ENCODE data around the gene PAPPA2. TPM values are rescaled to one million over a fixed set of nuclear protein-coding genes. Genes with fewer than 3 reads are reported as not detected.

Gene PAPPA2
- total RNA-seq, 1 experiment from 2014 or later, result 0.81 TPM

- no peaks in the 10 kb centered on the region for H3K27me3 ChIP-seq (ENCODE audit: insufficient read depth, low read length)
- H3K9me3 ChIP-seq (ENCODE audit: control insufficient read depth, low read depth, low read length), result no peaks in the 10 kb centered on the region
- no CpG with 5 or more reads among the region's 1 CpG for WGBS (ENCODE audit: extremely low coverage, insufficient read length, low lambda C conversion rate)
- no peaks in the 10 kb centered on the region for H3K79me1 ChIP-seq (ENCODE audit: insufficient read depth, low read depth, low read length, poor library complexity, severe bottlenecking)
- H3T11ph ChIP-seq (ENCODE audit: low read length), result no peak overlapping the region
- no peak overlapping the region for H2AFZ ChIP-seq (ENCODE audit: low read length)
- H3K23ac ChIP-seq (ENCODE audit: insufficient read length, low read depth, low read length), result no peak overlapping the region
- Mint-ChIP-seq H3K27me3 (ENCODE audit: low read depth) (no peaks in the 10 kb centered on the region), H3K4me1 (no peaks in the 10 kb centered on the region), H3K36me3 (ENCODE audit: insufficient read depth in 1 of 3, low read depth in 3 of 3) (no peaks in the 10 kb centered on the region; a peak in 1 of 7 replicates), H3K9me3 (no peaks in the 10 kb centered on the region), H3K27ac (no peak overlapping the region), H3K4me3 (no peak overlapping the region)
- no peaks in the 10 kb centered on the region for H4K20me1 ChIP-seq (ENCODE audit: control insufficient read depth, insufficient read depth, insufficient read length)
- H3K4me2 ChIP-seq (ENCODE audit: insufficient read depth, insufficient read length, low read length), result no peak overlapping the region
- no peak overlapping the region for H4K8ac ChIP-seq (replicated peaks; ENCODE audit: insufficient read length, low read depth, low read length)
- H2AK5ac ChIP-seq (ENCODE audit: insufficient read length, low read length), result no peak overlapping the region
- no peak overlapping the region for H3K27ac ChIP-seq (ENCODE audit: insufficient read length, low read depth, low read length)
- no peak overlapping the region for H3K4ac ChIP-seq (ENCODE audit: low read depth, low read length)
- H3K4me1 ChIP-seq (ENCODE audit: insufficient read depth, low read length), result no peaks in the 10 kb centered on the region
- H3K14ac ChIP-seq (ENCODE audit: insufficient read depth, low read length), result no peak overlapping the region
- no peak overlapping the region for H2BK15ac ChIP-seq (ENCODE audit: low read depth, low read length)
- H2BK120ac ChIP-seq (ENCODE audit: low read depth, low read length, poor library complexity, severe bottlenecking), result no peak overlapping the region
- no peak overlapping the region for H4K91ac ChIP-seq (ENCODE audit: insufficient read length, low read depth, low read length)
- H3K56ac ChIP-seq (ENCODE audit: insufficient read length, low read depth, low read length), result no peak overlapping the region
- no peak overlapping the region for H4K5ac ChIP-seq (ENCODE audit: insufficient read length, low read depth, low read length)
- H3K23me2 ChIP-seq (ENCODE audit: insufficient read length, low read depth, low read length, poor library complexity, severe bottlenecking), result no peaks in the 10 kb centered on the region
- H3K18ac ChIP-seq (ENCODE audit: insufficient read length, low read depth, low read length), result no peak overlapping the region
- no peak overlapping the region for H2BK20ac ChIP-seq (ENCODE audit: low read depth, low read length, poor library complexity, severe bottlenecking)
- TF ChIP-seq CTCF (conservative IDR thresholded peaks at IDR 0.05), result no peak
- H3K79me2 ChIP-seq (ENCODE audit: insufficient read depth, low read length), result no peaks in the 10 kb centered on the region
- DNase-seq, result no peak
- H2BK12ac ChIP-seq (ENCODE audit: insufficient read length, low read depth, low read length), result no peak overlapping the region
- H2BK5ac ChIP-seq (ENCODE audit: insufficient read length, low read length), result no peak overlapping the region
- H3K9ac ChIP-seq (ENCODE audit: extremely low read depth, insufficient read length, low read length), result no peak overlapping the region
These were observed 105.2 kb downstream of the PAPPA2 start for GRCh38 chr1:176568185-176568584.
